HepG2 (cell line): Measurements from ENCODE around the gene CENPO. TPM values are rescaled to one million over a fixed set of nuclear protein-coding genes. Genes with fewer than 3 reads are reported as not detected.

Experiments
- ATAC-seq: fragments of 200-7000 bp; cut with Tn5 transposase; 3 replicates; pipeline ENCODE4 v1.9.1; 2020; ENCODE audit warnings: mild to moderate bottlenecking, moderate library complexity
- BruUV-seq: library from RNA; stranded (reverse); fragments of 400-500 nt; replicated peaks from 2 replicates; lab custom pipeline; 2021; lab: Mats Ljungman, UMichigan
- CTCF ChIA-PET: fragments of 300-600 bp; formaldehyde crosslinking; extraction: SDS; loops from one replicate; lab custom pipeline; 2021; ENCODE audit warnings: low total read pairs, inconsistent platforms, low intra/inter-chr PET ratio; lab: Yijun Ruan, JAX
- POLR2A ChIA-PET: fragments of 350-600 bp; sonication (Branson Sonifier 250); formaldehyde crosslinking; loops from one replicate; lab custom pipeline; 2020; ENCODE audit warnings: antibody characterized with exemption, inconsistent platforms; lab: Yijun Ruan, JAX
- DNase-seq: peaks from one replicate; pipeline ENCODE4 v3.0.0-alpha.2; 2015; ENCODE audit warnings: low spot score
- FAIRE-seq: peaks from 3 replicates; lab custom pipeline; 2011; peaks lifted over from hg19 to GRCh38; lab: Jason Lieb, UNC
- H2AFZ ChIP-seq: one replicate; pipeline ENCODE4 v1.6.1; 2011; ENCODE audit warnings: low read length, inconsistent platforms
- H3K27ac ChIP-seq: fragments of 300-600 bp; 3 replicates; pipeline ENCODE4 v1.8.0; 2011; ENCODE audit warnings: mixed run types, mild to moderate bottlenecking, mixed read lengths, low read length, inconsistent platforms; ENCODE audit not compliant: insufficient read depth; ENCODE audit errors: extremely low read length
- H3K27me3 ChIP-seq, 2 experiments: fragments of 200-600 bp in 1 of 2; 2 replicates in 1 of 2; 3 replicates in 1 of 2; pipeline versions ENCODE4 v1.6.0 to v1.8.0; 2011; ENCODE audit warnings: low read length in 2 of 2, mild to moderate bottlenecking in 2 of 2, moderate library complexity in 2 of 2, inconsistent platforms in 1 of 2; ENCODE audit not compliant: insufficient read depth in 2 of 2, control insufficient read depth in 1 of 2
- H3K36me3 ChIP-seq, 2 experiments: fragments of 200-600 bp in 1 of 2; replicated peaks in 1 of 2; 2 replicates in 1 of 2; 3 replicates in 1 of 2; pipeline versions ENCODE4 v1.5.1 to v1.8.0; 2011; ENCODE audit warnings: low read length in 2 of 2, inconsistent platforms in 1 of 2; ENCODE audit not compliant: insufficient read depth in 2 of 2, control insufficient read depth in 1 of 2
- H3K4me1 ChIP-seq: 2 replicates; pipeline ENCODE4 v1.5.1; 2012; ENCODE audit warnings: low read length, inconsistent platforms; ENCODE audit not compliant: insufficient read depth
- H3K4me2 ChIP-seq: 2 replicates; pipeline ENCODE4 v1.6.0; 2011; ENCODE audit warnings: low read depth, low read length, inconsistent platforms
- H3K4me3 ChIP-seq, 3 experiments: fragments of 200-600 bp in 1 of 3; sonication (generic), shearing (Covaris generic) in 1 of 3; replicated peaks in 1 of 3; 2 replicates each; pipeline ENCODE4 v1.5.1; 2011 to 2016; ENCODE audit warnings: low read length in 3 of 3, inconsistent platforms in 2 of 3, low read depth in 2 of 3, mild to moderate bottlenecking in 2 of 3, control low read depth in 1 of 3, mixed read lengths in 1 of 3; ENCODE audit not compliant: insufficient read depth in 1 of 3
- H3K79me2 ChIP-seq: one replicate; pipeline ENCODE4 v1.6.1; 2011; ENCODE audit warnings: low read length, inconsistent platforms; ENCODE audit not compliant: insufficient read depth
- H3K9ac ChIP-seq: 2 replicates; pipeline ENCODE4 v1.6.0; 2011; ENCODE audit warnings: mild to moderate bottlenecking, low read depth, low read length, inconsistent platforms; ENCODE audit not compliant: insufficient read depth
- H3K9me3 ChIP-seq: 2 replicates; pipeline ENCODE4 v1.5.1; 2012; ENCODE audit warnings: mild to moderate bottlenecking, low read length
- H4K20me1 ChIP-seq: 2 replicates; pipeline ENCODE4 v1.6.0; 2011; ENCODE audit warnings: inconsistent platforms, mild to moderate bottlenecking, low read length, moderate library complexity; ENCODE audit not compliant: insufficient read depth
- DNMT3B ChIP-seq: conservative IDR thresholded peaks from 2 replicates; pipeline ENCODE4 v1.6.1; 2016; ENCODE audit warnings: missing biosample characterization, control low read depth
- KDM4B ChIP-seq: sonication (generic); formaldehyde crosslinking; IDR thresholded peaks from 2 replicates; pipeline ENCODE4 v1.4.0; 2020; ENCODE audit warnings: missing genetic modification reagents
- KLF16 ChIP-seq, 2 experiments: sonication (generic) in 1 of 2; formaldehyde crosslinking in 1 of 2; IDR thresholded peaks; 2 replicates each; pipeline versions ENCODE4 v1.6.1 to v1.8.0; 2016 to 2023; ENCODE audit warnings: missing genetic modification reagents in 2 of 2, missing compliant biosample characterization in 1 of 2
- NFIB ChIP-seq: sonication (generic); formaldehyde crosslinking; IDR thresholded peaks from 2 replicates; pipeline ENCODE4 v1.9.0; 2021; ENCODE audit warnings: missing genetic modification reagents, mild to moderate bottlenecking, borderline replicate concordance
- RARG ChIP-seq: sonication (generic); formaldehyde crosslinking; IDR thresholded peaks from 2 replicates; pipeline ENCODE4 v1.4.0; 2020; ENCODE audit warnings: low read depth, mild to moderate bottlenecking, missing genetic modification reagents
- RCOR2 ChIP-seq: IDR thresholded peaks from 2 replicates; pipeline ENCODE4 v1.6.1; 2016; ENCODE audit warnings: missing biosample characterization, missing genetic modification reagents
- RFX3 ChIP-seq: IDR thresholded peaks from 2 replicates; pipeline ENCODE4 v1.6.1; 2016; ENCODE audit warnings: missing biosample characterization, missing genetic modification reagents
- SIN3B ChIP-seq: fragments of 150-350 bp; IDR thresholded peaks from 2 replicates; pipeline ENCODE4 v1.6.1; 2014; ENCODE audit warnings: low read length
- SIX4 ChIP-seq: sonication (generic); formaldehyde crosslinking; IDR thresholded peaks from 2 replicates; pipeline ENCODE4 v1.4.0; 2020; ENCODE audit warnings: missing genetic modification reagents
- SRSF4 ChIP-seq: fragments of 200-400 bp; formaldehyde crosslinking; IDR thresholded peaks from one replicate; pipeline ENCODE4 v1.6.1; 2018; ENCODE audit warnings: mild to moderate bottlenecking, low read depth, low read length, moderate library complexity; ENCODE audit not compliant: poor library complexity, severe bottlenecking
- TIGD3 ChIP-seq: sonication (generic); formaldehyde crosslinking; IDR thresholded peaks from 2 replicates; pipeline ENCODE4 v1.5.1; 2020; ENCODE audit warnings: mild to moderate bottlenecking, missing genetic modification reagents, borderline replicate concordance
- TRIM24 ChIP-seq: sonication (generic); formaldehyde crosslinking; IDR thresholded peaks from 2 replicates; pipeline ENCODE4 v1.8.0; 2022; ENCODE audit warnings: mild to moderate bottlenecking, missing genetic modification reagents
- U2AF2 ChIP-seq: fragments of 200-400 bp; formaldehyde crosslinking; IDR thresholded peaks from 2 replicates; pipeline ENCODE4 v1.6.1; 2017; ENCODE audit warnings: low read depth, mild to moderate bottlenecking, low read length
- XRCC5 ChIP-seq: fragments of 200-400 bp; formaldehyde crosslinking; optimal IDR thresholded peaks from 2 replicates; pipeline ENCODE3; 2017; ENCODE audit warnings: mild to moderate bottlenecking, low read length
- YEATS2 ChIP-seq: sonication (generic); formaldehyde crosslinking; IDR thresholded peaks from 2 replicates; pipeline ENCODE4 v1.4.0; 2020; ENCODE audit warnings: missing genetic modification reagents, borderline replicate concordance
- ZFP36L2 ChIP-seq: sonication (generic); formaldehyde crosslinking; IDR thresholded peaks from 2 replicates; pipeline ENCODE4 v1.4.0; 2020; ENCODE audit warnings: missing genetic modification reagents
- ZNF615 ChIP-seq: sonication (generic); formaldehyde crosslinking; IDR thresholded peaks from 2 replicates; pipeline ENCODE4 v1.5.0; 2020; ENCODE audit warnings: mild to moderate bottlenecking, missing genetic modification reagents, borderline replicate concordance
- ZNF616 ChIP-seq: sonication (generic); formaldehyde crosslinking; IDR thresholded peaks from 2 replicates; pipeline ENCODE4 v1.5.0; 2020; ENCODE audit warnings: low read depth, mild to moderate bottlenecking, missing genetic modification reagents
- ZNF816 ChIP-seq: sonication (generic); formaldehyde crosslinking; IDR thresholded peaks from 2 replicates; pipeline ENCODE4 v1.8.0; 2022; ENCODE audit warnings: missing genetic modification reagents, mild to moderate bottlenecking, borderline replicate concordance
- WGBS: methylation state at CpG from one replicate; pipeline ENCODE4 v1.1.6; 2017; ENCODE audit warnings: low lambda C conversion rate; 5-methylcytosine and 5-hydroxymethylcytosine counted together
- in situ Hi-C: cut with HindIII; loops from 2 replicates; pipeline ENCODE4 v1.10.0; 2017; ENCODE audit warnings: low pct_unique_long_range_greater_than_20kb; ENCODE audit not compliant: extremely low pct_ligation_motif_present
- intact Hi-C: fragments of 100-400 bp; cut with micrococcal nuclease; formaldehyde crosslinking; loops from one replicate; pipeline ENCODE4 v1.10.0; 2022; ENCODE audit not compliant: unreplicated experiment
- polyA plus RNA-seq, 8 experiments: library from polyadenylated mRNA; depleted of rRNA in 3 of 8; stranded (reverse) in 7 of 8; unstranded in 1 of 8; fragments of >200 nt; fragmentation: Illumina TruSeq in 4 of 8; extraction: Trizol in 4 of 8; gene quantifications; 2 replicates each; pipeline versions ENCODE4 v1.2.1 to v1.2.3, GENCODE V29; 2011 to 2016; ENCODE audit warnings: low read depth in 4 of 8, missing spikeins in 1 of 8, mixed read lengths in 1 of 8; ENCODE audit not compliant: insufficient read depth in 1 of 8
- total RNA-seq, 5 experiments: library from RNA; depleted of rRNA; stranded (reverse); fragments of >200 nt; fragmentation: Illumina TruSeq; extraction: Trizol; gene quantifications; 2 replicates each; pipeline ENCODE4 v1.2.3, GENCODE V29; 2016; ENCODE audit warnings: low read depth in 1 of 5

The CENPO gene
- total and polyA plus RNA-seq, 2 of the 13 experiments (the other 11 are each of a cell fraction or from before 2014, with no cell fraction given) = 19.7 to 35.5 TPM

GRCh38 chr2:24858996-24859395 lies 65.8 kb downstream of the CENPO start:
- TF ChIP-seq RCOR2 (CRISPR knock-in tag) (no peak), YEATS2 (CRISPR knock-in tag) (no peak), RARG (no peak), XRCC5 (no peak), SIN3B (no peak), NFIB (no peak), SRSF4 (no peak), U2AF2 (no peak), KLF16 (CRISPR knock-in tag; IDR thresholded peaks at IDR 0.05) (no peak), ZFP36L2 (CRISPR knock-in tag) (no peak), ZNF816 (CRISPR knock-in tag) (no peak), SIX4 (no peak), RFX3 (CRISPR knock-in tag) (no peak), TIGD3 (CRISPR knock-in tag) (no peak), ZNF616 (CRISPR knock-in tag) (no peak), TRIM24 (no peak), DNMT3B (no peak), KDM4B (no peak), ZNF615 (CRISPR knock-in tag) (no peak)
- no peaks in the 10 kb centered on the region for H4K20me1 ChIP-seq
- ChIA-PET POLR2A (no interaction called here), CTCF (no interaction called here)
- intact Hi-C loops = no loop called here
- BruUV-seq = no TSS peak
- peaks cover 0 to 4% of the 10 kb centered on the region in 2 experiments; a peak in 1 of 5 replicates for H3K27me3 ChIP-seq
- DNase-seq (no peak), ATAC-seq (no peak), FAIRE-seq (no peak)
- H3K4me2 ChIP-seq = no peak overlapping the region
- H3K4me3 ChIP-seq = no peak overlapping the region
- 51% methylated on average over 13 of the region's 13 CpGs for WGBS
- no peaks in the 10 kb centered on the region for H3K36me3 ChIP-seq
- no peak overlapping the region for H2AFZ ChIP-seq
- H3K27ac ChIP-seq = no peak overlapping the region
- no peaks in the 10 kb centered on the region for H3K9me3 ChIP-seq
- no peaks in the 10 kb centered on the region for H3K79me2 ChIP-seq
- H3K4me1 ChIP-seq = no peaks in the 10 kb centered on the region
- no peak overlapping the region for H3K9ac ChIP-seq
- in situ Hi-C loops = no loop called here
